ENCODE measurements around the gene NPNT.

GRCh38 chr4:105950701-105951100, 55.4 kb downstream of the NPNT start:
- TF ChIP-seq CTCF (IDR thresholded peaks at IDR 0.05; ENCODE audit: low read length): no peak
- no peak for TF ChIP-seq EZH2 (IDR thresholded peaks at IDR 0.05; ENCODE audit: borderline replicate concordance, low read length)
